Measurements from ENCODE around the gene PRKG1.
"Not testable (repeated sequence)": the region's sequence is repeated elsewhere in the genome, so short reads cannot be mapped to it uniquely, and the experiment has no call there.

PRKG1 gene

DNA sequence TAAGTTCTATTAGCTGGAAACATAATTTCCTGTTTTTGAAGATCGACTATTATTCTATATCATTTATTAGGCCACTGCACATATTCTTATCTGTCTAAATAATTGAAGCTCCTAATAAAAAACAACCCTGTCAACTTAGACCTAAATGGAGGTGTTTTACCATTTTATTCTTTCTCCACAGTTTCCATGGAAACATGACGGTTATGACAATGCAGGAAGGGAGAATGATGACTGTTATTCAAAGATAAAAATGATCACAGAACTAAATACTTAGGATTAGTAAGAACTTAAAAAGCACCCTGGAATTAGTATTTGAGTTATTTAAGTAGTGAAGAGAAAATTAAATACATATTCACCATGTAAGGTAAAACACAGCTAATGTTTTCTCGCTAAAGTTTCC is 1119.9 kb downstream of the PRKG1 start:
- Histone ChIP-seq H3K4me1 (ENCODE audit: low read length) (no peaks in the 10 kb centered on the region), H3K36me3 (replicated peaks; ENCODE audit: low read depth, low read length) (no peaks in the 10 kb centered on the region), H4K20me1 (ENCODE audit: insufficient read depth, low read length) (no peaks in the 10 kb centered on the region), H3K27ac (ENCODE audit: low read length) (no peak overlapping the region), H3K79me2 (ENCODE audit: low read length) (no peaks in the 10 kb centered on the region), H3K27me3 (ENCODE audit: low read depth, low read length) (no peaks in the 10 kb centered on the region), H3K4me2 (ENCODE audit: low read length) (no peak overlapping the region), H3K9me3 (ENCODE audit: insufficient read depth, low read length) (no peaks in the 10 kb centered on the region), H3K9ac (ENCODE audit: low read length) (no peak overlapping the region), H2AFZ (ENCODE audit: low read depth, low read length) (no peak overlapping the region), H3K4me3 (ENCODE audit: low read length) (no peak overlapping the region)
- TF ChIP-seq, protein P1, sequence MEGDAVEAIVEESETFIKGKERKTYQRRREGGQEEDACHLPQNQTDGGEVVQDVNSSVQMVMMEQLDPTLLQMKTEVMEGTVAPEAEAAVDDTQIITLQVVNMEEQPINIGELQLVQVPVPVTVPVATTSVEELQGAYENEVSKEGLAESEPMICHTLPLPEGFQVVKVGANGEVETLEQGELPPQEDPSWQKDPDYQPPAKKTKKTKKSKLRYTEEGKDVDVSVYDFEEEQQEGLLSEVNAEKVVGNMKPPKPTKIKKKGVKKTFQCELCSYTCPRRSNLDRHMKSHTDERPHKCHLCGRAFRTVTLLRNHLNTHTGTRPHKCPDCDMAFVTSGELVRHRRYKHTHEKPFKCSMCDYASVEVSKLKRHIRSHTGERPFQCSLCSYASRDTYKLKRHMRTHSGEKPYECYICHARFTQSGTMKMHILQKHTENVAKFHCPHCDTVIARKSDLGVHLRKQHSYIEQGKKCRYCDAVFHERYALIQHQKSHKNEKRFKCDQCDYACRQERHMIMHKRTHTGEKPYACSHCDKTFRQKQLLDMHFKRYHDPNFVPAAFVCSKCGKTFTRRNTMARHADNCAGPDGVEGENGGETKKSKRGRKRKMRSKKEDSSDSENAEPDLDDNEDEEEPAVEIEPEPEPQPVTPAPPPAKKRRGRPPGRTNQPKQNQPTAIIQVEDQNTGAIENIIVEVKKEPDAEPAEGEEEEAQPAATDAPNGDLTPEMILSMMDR (IDR thresholded peaks at IDR 0.05; ENCODE audit: low read depth, low read length): no peak
- TF ChIP-seq EZH2phosphoT487 (IDR thresholded peaks at IDR 0.05; ENCODE audit: low read depth): no peak

- Histone ChIP-seq H2AFZ (ENCODE audit: low read depth, low read length) (no peak overlapping the region), H3K79me2 (ENCODE audit: low read length) (no peaks in the 10 kb centered on the region), H3K9ac (ENCODE audit: low read length) (no peak overlapping the region), H3K27me3 (ENCODE audit: low read depth, low read length) (no peaks in the 10 kb centered on the region), H3K4me2 (ENCODE audit: low read length) (no peak overlapping the region), H3K4me1 (ENCODE audit: low read length) (no peaks in the 10 kb centered on the region), H3K27ac (ENCODE audit: low read length) (no peak overlapping the region), H3K9me3 (ENCODE audit: insufficient read depth, low read length) (no peaks in the 10 kb centered on the region), H3K36me3 (replicated peaks; ENCODE audit: low read depth, low read length) (no peaks in the 10 kb centered on the region), H3K4me3 (ENCODE audit: low read length) (no peak overlapping the region), H4K20me1 (ENCODE audit: insufficient read depth, low read length) (no peaks in the 10 kb centered on the region)
- TF ChIP-seq, protein P1 (IDR thresholded peaks at IDR 0.05; ENCODE audit: low read depth, low read length): no peak
- no peak for TF ChIP-seq EZH2phosphoT487 (IDR thresholded peaks at IDR 0.05; ENCODE audit: low read depth)
Measured at GRCh38 chr10:52194716-52195115, 1120.4 kb downstream of the PRKG1 start.

DNA sequence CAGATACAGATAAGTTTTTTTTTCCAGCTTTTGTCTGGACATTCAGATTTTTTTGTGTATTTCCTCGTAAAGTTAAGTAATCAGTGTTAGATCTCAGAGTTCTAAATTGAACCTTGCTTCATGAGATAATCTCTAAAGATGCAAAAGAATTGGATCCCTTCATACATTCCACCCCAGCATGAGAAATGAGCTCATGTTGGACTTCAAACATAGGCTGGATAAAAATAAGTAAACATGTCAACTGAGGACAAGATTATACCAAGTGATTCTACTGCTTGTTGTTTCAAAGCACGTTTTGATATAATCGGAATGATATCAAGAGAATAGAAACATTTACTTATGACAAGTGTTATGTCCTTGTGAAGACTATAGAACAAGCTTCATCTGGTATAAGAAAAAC is 1122.8 kb downstream of the PRKG1 start:
- Histone ChIP-seq H3K27ac (ENCODE audit: low read length) (no peak overlapping the region), H4K20me1 (ENCODE audit: insufficient read depth, low read length) (no peaks in the 10 kb centered on the region), H3K4me1 (ENCODE audit: low read length) (no peaks in the 10 kb centered on the region), H3K27me3 (ENCODE audit: low read depth, low read length) (no peaks in the 10 kb centered on the region), H3K9me3 (ENCODE audit: insufficient read depth, low read length) (no peaks in the 10 kb centered on the region), H3K79me2 (ENCODE audit: low read length) (no peaks in the 10 kb centered on the region), H3K4me2 (ENCODE audit: low read length) (no peak overlapping the region), H3K9ac (ENCODE audit: low read length) (no peak overlapping the region), H2AFZ (ENCODE audit: low read depth, low read length) (no peak overlapping the region), H3K4me3 (ENCODE audit: low read length) (no peak overlapping the region), H3K36me3 (replicated peaks; ENCODE audit: low read depth, low read length) (no peaks in the 10 kb centered on the region)
- TF ChIP-seq, protein P1 (IDR thresholded peaks at IDR 0.05; ENCODE audit: low read depth, low read length): no peak
- TF ChIP-seq EZH2phosphoT487 (IDR thresholded peaks at IDR 0.05; ENCODE audit: low read depth): no peak

DNA sequence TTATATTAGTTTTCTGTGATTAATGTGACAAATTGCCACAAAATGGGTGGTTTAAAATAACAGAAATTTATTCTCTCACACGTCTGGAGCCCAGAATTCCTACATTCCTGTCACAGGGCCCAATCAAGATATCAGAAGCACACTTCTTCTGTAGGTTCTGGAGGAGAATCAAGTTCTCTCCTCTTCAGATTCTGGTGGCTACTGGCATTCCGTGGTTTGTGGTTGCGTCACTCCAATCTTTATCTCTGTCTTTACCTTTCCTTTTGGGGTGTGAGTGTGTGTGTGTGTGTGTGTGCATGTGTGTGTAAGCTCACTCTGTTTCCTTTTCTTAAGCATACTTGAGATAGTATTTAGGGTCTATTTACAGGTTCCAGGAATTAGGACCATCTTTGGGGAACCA is 1124.3 kb downstream of the PRKG1 start:
- no peak overlapping the region for H3K27ac ChIP-seq (ENCODE audit: low read length)
- H3K4me3 ChIP-seq (ENCODE audit: low read length): no peak overlapping the region
- H2AFZ ChIP-seq (ENCODE audit: low read depth, low read length): no peak overlapping the region
- H3K4me2 ChIP-seq (ENCODE audit: low read length): no peak overlapping the region
- no peak for TF ChIP-seq EZH2phosphoT487 (IDR thresholded peaks at IDR 0.05; ENCODE audit: low read depth)
- TF ChIP-seq, protein P1 (IDR thresholded peaks at IDR 0.05; ENCODE audit: low read depth, low read length): no peak
- H3K9ac ChIP-seq (ENCODE audit: low read length): no peak overlapping the region
- H3K36me3 ChIP-seq (replicated peaks; ENCODE audit: low read depth, low read length): no peaks in the 10 kb centered on the region
- H3K27me3 ChIP-seq (ENCODE audit: low read depth, low read length): no peaks in the 10 kb centered on the region
- no peaks in the 10 kb centered on the region for H3K9me3 ChIP-seq (ENCODE audit: insufficient read depth, low read length)
- H3K79me2 ChIP-seq (ENCODE audit: low read length): no peaks in the 10 kb centered on the region
- H4K20me1 ChIP-seq (ENCODE audit: insufficient read depth, low read length): no peaks in the 10 kb centered on the region
- H3K4me1 ChIP-seq (ENCODE audit: low read length): no peaks in the 10 kb centered on the region

- not testable (repeated sequence) for H3K4me2 ChIP-seq (ENCODE audit: low read length); H3K79me2 ChIP-seq (ENCODE audit: low read length); H4K20me1 ChIP-seq (ENCODE audit: insufficient read depth, low read length); H3K27ac ChIP-seq (ENCODE audit: low read length); H3K4me1 ChIP-seq (ENCODE audit: low read length); H3K27me3 ChIP-seq (ENCODE audit: low read depth, low read length); H3K9ac ChIP-seq (ENCODE audit: low read length); H3K36me3 ChIP-seq (replicated peaks; ENCODE audit: low read depth, low read length); H3K4me3 ChIP-seq (ENCODE audit: low read length); H3K9me3 ChIP-seq (ENCODE audit: insufficient read depth, low read length); H2AFZ ChIP-seq (ENCODE audit: low read depth, low read length)
Measured at GRCh38 chr10:52204906-52205305, 1130.6 kb downstream of the PRKG1 start.

Data from OCI-LY3 (cell line).